Measurements from ENCODE around the gene MAP2K5.

The MAP2K5 gene

DNA sequence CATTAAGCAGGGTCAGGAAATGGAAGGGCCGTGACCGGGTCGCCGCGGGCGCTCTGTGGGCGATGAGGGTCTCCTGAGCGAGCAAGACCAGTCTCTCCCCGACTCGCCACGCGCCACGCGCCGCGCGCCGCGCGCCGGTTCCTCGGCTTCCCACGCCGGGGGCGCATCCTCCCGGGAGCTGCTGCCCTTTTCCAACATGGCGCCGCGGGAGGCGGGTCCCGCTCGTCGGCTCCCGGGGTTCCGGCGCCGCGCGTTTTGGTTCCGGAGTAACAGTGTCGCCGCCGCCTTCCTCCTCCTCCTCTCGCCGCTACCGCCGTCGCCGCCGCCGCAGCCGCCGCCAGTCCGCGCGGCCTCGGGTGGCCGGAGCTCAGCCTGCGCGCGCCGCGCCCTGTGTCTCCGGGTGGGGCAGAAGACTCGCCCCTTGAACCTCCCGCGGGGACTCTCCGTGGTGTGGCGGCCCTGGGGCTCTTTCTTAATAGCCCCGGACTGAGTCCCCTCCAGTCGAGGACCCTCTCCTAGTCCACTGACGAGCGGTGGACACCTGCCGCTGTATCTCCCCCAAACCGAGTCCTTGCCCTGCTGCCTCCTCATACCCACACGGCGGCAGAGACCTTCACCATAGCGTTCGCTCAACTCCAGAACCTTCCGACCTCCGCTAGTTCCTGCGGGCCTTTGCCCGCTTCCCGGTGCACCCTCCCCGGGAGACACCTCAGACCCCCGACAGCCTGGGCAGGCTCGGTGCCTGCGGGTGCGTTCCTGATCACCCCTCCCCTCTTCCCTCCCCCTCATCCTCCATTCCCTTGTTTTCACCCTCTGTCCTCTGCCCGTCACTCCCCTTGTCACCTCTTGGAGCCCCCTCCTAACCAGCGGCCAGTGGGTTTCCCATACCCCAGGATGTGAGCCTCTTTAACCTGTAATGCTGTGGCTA lies at the start of gene MAP2K5:
TSS of gene MAP2K5 (plus strand) at position 284 of the 928 bp plus-strand sequence. CDS start at position 917, 633 bp downstream.
- FAIRE-seq = no peak

DNA sequence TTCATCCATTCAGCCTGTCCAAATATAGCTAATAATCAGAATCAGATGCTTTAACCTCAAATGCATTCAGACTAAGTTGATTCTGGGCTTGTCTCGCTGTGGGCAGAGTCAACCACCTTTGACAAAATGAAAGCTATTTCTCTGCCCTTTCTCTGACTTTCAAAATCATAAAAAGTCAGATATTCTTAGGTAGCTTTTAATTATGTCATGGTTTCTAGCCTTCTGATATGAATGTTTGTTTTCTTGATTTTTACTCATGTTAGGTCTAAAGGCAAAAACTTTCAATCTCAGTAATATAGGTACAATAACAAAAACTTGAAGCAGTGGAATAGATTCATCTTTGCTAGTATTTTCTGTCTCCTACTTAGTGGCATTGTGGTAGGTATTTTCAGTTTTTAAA lies 46.9 kb upstream of the MAP2K5 start:
- FAIRE-seq = no peak

DNA sequence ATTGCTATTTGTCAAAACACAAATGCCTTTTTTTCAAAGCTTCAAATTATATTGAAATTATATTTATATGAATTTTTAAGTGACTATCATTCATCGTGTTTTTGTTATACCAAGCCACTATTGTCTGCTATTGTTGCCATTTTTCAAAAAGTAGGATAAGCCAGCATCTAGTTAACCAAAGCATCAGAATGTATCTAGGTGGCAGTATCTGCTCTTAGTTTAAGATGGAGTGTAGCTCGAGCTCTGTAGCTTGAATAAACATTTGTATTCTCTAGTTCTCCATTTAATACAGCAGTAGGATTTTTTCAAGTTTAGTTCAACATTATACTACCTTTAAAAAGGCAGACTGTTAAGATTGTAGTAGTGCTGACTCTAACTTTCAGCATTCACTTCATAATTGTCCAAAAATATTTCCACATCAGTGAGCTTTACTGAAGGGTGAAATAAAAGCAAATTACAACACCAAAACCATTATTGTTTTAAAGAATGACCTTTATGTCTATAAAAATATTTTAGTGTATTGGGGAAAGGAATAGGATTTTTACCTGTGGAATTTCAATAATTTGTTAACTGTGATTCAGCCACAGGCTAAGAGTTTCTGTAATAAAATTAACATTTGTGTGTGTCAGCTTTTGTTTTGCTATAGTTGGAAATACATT lies 41.2 kb upstream of the MAP2K5 start:
- FAIRE-seq = peak; percentile 96

DNA sequence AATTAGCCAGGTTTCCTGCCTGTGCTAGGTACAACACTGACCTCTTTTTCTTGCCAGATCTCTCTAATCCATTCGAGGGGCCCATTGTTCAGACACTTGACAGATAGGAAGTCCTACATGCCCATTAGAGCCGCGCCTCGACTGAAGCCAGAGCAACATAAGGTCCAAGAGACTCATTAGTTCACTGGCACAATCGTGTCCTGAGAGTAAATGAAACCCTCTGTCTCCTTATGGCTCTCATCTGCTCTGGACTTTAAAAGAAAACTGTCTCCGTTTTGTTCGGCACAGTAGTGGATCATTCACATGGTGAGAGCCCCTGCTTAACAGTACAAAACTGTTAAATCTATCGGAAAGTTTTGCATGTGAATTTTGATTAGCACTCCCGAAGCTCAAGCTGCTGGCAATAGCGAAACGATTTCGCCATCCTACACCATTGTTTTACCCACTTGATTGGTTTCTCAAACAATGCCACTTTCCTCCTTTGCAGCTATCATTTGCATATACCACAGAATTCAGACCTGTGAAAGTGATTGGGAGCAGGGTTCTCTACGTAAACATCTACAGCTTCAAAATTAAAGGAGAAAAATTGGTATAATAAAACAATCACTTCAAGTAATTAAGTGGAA lies 40.6 kb upstream of the MAP2K5 start:
- no peak for FAIRE-seq

DNA sequence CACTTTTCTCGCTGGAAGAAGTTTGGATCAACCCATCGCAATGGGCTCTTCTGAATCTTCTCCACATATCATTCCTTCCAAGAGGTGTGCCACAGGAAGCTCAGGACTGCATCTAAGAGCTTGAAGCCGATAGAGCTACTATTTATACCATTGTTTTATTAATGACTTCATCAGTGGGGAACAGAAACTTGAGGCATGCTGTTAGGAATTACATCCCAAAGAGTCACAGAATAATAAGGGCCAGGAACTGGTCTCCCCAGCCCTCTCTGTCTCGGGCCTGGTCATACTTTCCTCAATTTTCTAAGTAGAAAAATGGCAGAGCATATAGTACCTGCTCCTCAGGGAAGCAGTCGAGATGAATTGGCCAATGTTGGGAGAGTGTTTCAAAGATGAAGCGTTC lies 38.4 kb upstream of the MAP2K5 start:
- FAIRE-seq = no peak

DNA sequence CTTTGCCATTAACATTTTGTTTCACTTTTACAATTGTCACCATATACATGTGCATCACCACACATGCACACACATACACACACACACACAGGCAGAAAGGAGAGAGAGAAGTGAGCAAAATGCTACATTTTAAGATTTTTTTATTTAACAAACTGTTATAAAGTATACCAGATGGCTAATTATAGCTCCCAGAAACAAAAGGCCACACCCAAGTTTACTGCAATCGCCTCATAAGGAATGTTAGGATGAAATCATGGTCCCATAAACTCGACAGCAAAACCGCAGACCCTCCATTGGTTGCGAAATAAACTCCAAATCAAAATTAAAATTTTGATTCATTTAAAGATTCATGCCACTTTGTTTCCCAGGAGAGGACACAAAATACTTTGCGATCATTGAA lies 37.7 kb upstream of the MAP2K5 start:
- FAIRE-seq = no peak

DNA sequence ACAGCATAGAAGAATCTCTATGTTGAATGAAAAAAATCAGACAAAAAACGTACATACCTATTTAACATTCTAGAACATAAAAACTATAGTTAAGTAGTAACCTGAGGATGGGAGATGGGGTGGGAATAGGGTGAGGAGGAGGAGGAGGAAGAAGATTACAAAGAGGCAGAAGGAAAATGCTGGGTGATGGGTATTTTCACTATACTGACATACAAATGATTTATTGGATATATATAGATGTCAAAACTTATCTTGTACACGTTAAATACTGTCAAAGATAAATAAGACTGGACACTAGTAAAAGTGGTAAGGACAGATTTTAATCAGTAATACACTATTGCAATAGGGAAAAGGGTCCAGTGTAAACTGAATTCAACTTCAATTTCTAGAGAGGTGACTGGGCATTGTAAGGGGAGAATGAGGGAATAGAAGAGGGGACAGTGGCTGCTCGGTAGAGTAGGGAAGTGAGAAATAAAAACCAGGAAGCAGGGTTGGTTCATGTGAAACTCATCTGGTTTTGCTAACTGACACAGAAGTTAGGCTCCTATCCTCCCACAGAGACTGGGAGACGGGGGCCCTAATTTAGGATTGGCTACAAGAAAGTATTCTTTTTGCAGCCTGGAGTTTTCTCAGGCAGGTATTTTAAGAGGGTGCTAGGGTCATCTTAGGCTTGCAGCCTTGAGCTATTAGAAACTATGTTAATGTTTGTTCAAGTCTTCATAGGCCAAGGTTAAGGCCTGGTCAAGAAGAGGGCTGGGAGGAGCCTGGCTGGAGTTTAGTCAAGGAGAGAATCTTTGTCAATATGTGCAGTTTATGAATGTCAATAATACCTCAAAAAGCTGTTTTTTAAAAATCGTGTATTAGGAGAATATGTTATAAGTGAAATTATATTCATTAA lies 36.6 kb upstream of the MAP2K5 start:
- FAIRE-seq = no peak

DNA sequence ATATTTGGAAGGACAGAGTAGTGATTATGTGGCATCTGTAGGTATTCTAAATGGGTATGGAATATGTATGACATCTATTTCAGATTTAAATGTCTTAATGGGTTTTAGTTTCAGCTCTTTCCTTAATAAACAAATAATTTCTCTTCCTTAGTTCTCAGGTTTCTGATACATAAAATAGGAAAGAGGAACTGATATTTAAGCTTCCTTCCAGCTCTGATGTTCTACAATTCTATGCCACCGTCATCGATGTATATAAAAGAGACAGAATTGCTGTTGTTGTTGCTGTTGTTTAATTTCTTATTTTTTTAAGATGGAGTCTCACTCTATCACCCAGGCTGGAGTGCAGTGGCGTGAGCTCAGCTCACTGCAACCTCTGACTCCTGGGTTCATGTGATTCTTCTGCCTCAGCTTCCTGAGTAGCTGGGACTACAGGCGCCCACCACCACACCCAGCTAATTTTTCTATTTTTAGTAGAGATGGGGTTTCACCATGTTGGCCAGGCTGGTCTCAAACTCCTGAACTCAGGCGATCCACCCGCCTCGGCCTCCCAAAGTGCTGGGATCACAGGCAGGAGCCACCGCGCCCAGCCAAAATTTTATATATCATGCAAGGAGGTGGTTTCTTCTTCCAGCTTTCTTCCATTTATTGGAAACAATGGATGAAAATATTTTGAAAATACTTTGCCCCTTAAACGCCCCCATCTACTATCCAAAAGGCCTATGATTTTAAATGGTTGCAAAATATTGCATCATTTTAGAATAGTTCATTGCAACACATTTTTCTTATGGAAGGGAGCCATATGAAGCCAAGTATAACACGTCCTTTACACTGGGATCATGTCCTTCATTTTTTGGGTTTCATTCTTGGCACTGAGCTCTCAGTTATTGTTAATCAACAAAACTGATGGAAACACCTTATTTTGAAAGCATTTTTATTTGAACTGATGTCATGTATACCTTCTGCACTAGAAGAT lies 35.4 kb upstream of the MAP2K5 start:
- FAIRE-seq = no peak

DNA sequence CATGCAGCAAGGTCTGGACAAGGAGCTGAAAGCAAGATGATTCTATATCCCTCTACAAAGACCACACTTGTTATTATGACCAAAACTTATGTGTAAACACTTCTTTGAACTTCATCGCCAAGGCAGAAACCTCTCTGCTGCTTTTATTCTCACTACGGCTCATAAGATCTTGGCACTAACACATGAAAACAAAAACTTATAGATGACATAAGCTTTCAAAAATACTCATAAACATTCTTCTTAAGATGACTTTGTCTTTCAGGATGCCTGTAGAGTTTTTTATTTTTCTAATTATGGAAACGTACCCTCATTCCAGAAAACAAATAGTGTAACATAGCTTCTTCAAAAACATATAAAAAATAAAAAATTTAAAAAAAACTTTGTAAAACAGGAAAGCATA lies 34.1 kb upstream of the MAP2K5 start:
- no peak for FAIRE-seq

DNA sequence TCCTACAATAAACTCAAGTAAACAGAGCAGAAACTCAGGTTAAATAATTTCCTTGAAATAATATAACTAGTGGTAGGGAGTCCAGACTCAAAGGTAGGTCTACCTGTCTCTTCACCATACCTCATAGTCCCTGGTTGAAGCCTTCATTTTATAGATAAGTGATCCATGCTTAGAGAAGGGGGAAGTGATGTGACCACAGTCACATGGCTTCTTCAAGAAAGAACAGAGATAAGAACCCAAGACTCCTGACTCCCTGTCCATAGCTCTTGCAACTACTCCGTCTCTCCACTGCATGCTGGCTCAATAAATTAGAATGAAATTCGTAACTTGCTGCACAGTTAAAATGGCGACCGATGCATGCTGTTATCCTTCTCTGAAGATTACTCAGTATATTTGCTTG lies 32.6 kb upstream of the MAP2K5 start:
- no peak for FAIRE-seq

DNA sequence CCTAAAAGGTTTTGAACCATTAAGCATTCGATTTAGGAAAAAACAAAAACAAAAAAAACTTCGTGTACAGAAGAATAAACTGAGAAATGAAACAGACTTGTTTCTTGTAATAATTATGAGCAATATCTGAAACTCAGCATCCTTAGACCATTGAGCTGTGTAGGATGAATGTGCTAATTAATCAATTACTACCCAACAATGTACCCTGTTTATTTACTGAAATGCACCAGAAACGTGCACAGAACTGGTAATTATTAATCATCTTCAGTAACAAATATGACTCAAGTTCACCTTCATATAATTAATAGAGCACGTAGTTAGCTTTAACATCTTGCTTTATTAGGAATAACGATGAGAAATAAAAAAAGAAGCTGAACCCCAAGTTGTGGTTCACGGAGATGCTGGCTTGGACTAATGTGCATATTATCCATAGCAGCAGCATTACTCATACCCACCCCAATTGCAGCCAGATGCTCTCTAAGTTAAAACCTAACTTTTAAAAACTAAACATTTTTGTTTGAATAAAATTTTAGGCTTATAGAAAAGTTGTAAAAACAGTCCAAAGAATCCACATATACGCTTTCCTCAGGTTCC lies 31.8 kb upstream of the MAP2K5 start:
- FAIRE-seq = no peak

DNA sequence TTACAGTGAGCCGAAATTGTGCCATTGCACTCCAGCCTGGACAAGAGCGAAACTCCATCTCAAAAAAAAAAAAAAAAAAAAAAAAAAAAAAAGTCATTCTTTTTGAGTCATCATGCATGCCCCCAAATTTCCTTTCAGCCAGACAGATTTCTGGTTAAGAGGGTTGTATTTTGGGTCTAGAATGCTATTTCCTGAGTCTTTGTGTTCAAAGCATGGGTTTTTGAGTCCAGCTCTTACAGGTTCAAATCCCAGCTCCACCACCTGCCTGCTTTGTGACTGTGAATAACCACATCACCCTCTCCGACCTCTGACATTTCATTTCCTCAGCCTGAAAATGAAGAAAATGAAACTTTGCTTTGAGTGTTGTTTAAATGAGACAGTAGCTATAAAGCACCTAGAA lies 30.9 kb upstream of the MAP2K5 start:
- no peak for FAIRE-seq

DNA sequence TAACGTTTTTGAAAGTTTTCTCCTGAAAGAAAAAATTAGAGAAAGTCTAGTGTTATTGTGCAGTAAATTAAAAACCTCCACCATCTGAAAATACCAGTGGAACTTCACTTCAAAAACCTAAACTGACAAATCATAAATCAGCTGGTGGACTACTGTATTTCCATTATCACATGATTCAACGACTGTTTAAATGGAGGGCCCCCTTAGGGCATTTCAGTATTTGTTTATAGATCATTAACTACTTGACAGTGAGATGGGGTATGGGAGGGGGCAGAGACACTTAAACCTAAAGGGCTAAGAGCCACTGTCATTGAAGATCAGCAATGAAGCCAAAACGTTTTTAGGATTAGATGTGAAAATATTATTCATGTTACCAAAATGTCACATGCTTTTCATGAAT lies 30.4 kb upstream of the MAP2K5 start:
- FAIRE-seq = no peak

DNA sequence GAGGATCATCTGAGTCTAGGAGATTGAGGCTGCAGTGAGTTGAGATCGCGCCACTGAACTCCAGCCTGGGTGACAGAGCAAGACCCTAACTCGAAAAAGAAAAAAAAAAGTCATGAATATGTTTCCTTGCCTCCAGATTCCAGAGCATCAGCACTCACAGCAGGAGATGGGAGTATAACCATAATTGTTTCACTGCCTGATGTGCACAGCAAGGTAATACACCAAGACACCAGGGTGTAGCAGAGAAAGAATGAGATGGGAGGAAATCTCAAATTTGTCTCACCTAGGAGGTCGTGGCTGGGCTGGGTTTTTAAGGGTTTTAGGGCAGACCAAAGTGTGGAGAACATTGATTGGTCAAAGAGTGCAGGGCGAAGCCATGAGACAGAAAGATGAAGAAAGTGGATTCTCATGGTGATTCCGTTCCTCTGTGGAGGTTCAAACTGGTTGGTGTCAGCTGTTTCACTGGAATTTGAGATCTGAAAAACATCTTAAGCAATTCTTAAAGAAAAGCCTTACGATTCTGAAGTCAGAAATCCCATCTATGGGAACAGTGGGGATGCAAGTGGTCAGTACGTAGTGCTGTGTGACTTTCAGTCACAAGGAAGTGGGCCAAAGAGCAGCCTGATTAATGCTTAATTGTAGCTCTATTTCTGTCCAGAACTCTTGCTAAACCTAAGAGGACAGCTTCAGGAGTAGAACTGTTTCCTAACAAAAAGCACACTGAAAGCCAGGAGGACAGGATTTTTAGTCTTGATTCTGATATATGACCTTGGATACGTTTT lies 29.4 kb upstream of the MAP2K5 start:
- no peak for FAIRE-seq

DNA sequence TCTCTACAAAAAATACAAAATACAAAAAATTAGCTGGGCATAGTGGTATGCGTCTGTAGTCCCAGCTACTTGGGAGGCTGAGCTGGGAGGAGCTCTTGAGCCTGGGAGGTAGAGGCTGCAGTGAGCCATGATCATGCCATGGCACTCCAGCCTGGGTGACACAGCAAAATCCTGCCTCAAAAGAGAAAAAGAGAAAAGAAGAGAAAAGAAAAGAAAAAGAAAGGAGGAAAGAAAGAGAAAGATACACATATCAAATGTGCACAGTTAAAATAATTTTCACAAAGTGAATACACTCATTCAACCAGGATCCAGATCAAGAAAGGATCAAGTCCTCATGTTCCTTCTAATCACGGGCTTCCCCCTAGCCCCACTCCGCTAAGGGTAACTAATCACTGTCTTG lies 27.4 kb upstream of the MAP2K5 start:
- FAIRE-seq = no peak

DNA sequence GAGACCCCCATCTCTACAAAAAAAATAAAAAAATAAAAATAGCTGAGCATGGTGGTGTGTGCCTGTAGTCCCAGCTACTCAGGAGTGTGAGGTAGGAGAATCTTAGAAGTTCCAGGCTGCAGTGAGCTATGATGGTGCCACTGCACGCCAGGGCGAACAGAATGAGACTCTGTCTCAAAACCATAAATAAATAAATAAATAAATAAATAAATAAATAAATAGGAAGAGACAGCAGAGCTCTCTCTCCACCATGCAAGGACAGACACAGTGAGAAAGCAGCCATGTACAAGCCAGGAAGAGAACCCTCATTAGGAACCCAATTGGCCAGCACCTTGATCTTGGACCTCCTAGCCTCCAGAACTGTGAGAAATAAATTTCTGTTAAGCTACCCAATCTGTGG lies 26.9 kb upstream of the MAP2K5 start:
- no peak for FAIRE-seq

DNA sequence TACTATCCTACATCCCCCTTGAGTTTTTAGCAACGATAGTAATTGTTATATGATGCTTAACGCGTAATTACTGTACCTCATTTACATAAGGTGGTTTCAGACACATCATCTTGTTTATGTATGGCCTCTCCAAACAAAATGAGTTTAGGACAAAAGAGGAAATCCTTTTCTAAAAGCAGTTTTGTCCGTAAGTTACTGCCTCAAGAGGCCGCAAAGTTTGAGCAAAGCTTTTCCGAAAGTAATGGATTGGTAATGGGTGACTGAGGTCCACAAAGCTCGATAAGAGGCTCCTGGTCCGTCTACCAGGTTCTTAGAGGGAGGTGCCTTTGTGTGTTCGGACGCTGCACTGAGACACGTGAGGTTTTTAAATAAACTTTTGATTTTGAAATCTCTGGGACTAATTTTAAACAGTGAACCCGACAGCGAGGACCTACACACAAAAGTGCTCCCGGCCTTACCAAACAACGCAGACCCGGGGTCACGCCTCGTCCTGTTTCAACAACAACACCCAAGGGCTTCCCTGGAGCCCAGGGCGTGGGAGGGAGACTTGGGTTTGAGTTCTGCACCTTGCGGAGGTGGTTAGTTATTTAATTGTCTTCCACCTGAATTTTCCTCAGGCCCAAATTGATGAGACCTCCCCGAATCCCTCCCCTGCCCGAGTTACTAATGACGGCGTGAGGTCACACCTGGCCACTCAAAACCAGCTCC lies 22.0 kb upstream of the MAP2K5 start:
- no peak for FAIRE-seq

DNA sequence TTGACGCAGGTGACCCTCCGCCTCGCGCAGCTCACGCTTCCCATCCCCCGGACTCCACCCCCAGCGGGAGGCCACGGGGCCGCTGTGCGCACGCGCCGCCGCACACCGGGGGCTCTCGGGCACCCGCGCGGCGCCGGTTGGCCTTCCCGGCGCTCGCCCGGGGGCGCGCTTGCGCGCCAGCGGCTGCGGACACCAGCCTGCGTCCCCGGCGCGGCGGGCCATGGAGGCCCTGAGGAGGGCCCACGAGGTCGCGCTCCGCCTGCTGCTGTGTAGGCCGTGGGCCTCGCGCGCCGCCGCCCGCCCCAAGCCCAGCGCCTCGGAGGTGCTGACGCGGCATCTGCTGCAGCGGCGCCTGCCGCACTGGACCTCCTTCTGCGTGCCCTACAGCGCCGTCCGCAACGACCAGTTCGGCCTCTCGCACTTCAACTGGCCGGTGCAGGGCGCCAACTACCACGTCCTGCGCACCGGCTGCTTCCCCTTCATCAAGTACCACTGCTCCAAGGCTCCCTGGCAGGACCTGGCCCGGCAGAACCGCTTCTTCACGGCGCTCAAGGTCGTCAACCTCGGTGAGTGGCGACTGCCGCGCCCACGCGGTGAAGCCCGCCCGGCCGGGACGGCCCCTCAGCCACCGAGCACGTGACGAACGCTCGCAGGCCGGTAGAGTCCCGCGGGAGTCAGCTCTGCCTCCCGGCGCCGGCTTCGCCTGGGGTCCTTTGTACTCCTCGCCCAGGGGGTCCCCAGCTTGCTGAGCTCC lies 21.3 kb upstream of the MAP2K5 start, which contains the start of gene C15orf61:
TSS of gene C15orf61 (plus strand) at position 103 of the 754 bp plus-strand sequence. CDS start at position 221, 118 bp downstream.
- FAIRE-seq = no peak

Measured in TTC549 (cell line).